Neural cell (in vitro differentiated cells): Measurements from ENCODE around the gene CYBRD1.

Source experiments
- EP300 ChIP-seq: fragments of 450-650 bp; conservative IDR thresholded peaks from 2 replicates; pipeline ENCODE4 v1.6.1; 2014; ENCODE audit warnings: antibody characterized with exemption, mild to moderate bottlenecking, moderate library complexity; ENCODE audit not compliant: poor library complexity, severe bottlenecking
- MXI1 ChIP-seq: fragments of 450-650 bp; conservative IDR thresholded peaks from 2 replicates; pipeline ENCODE4 v1.6.1; 2014; ENCODE audit warnings: antibody characterized with exemption, mild to moderate bottlenecking; ENCODE audit not compliant: poor library complexity, severe bottlenecking
- TF ChIP-seq, protein P1 (sequence below): fragments of 450-650 bp; IDR thresholded peaks from 2 replicates; pipeline ENCODE4 v1.5.1; 2014; ENCODE audit warnings: antibody characterized with exemption, mild to moderate bottlenecking, moderate library complexity; ENCODE audit not compliant: poor library complexity, severe bottlenecking

DNA sequence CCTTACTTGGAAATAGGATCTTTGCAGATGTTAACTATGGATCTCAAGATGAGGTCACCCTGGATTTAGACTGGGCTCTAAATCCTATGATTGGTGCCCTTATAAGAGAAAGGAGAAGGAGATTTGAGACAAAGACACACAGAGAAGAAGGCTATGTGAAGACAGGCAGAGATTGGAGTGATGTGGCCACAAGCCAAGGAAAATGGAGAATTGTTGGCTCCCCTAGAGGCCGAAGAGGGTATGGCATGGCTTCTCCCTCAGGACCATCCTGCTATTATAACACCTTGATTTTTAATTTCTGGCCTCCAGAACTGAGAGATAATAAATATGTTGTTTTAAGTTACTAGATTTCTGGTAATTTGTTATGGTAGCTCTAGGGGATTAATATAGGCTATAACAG lies 7.6 kb downstream of the CYBRD1 start:
- TF ChIP-seq EP300 (no peak), MXI1 (no peak)
- TF ChIP-seq, protein P1, sequence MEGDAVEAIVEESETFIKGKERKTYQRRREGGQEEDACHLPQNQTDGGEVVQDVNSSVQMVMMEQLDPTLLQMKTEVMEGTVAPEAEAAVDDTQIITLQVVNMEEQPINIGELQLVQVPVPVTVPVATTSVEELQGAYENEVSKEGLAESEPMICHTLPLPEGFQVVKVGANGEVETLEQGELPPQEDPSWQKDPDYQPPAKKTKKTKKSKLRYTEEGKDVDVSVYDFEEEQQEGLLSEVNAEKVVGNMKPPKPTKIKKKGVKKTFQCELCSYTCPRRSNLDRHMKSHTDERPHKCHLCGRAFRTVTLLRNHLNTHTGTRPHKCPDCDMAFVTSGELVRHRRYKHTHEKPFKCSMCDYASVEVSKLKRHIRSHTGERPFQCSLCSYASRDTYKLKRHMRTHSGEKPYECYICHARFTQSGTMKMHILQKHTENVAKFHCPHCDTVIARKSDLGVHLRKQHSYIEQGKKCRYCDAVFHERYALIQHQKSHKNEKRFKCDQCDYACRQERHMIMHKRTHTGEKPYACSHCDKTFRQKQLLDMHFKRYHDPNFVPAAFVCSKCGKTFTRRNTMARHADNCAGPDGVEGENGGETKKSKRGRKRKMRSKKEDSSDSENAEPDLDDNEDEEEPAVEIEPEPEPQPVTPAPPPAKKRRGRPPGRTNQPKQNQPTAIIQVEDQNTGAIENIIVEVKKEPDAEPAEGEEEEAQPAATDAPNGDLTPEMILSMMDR = peak; percentile 32
